K562 (cell line): ENCODE results near the gene CAPN5. TPM values are rescaled to one million over a fixed set of nuclear protein-coding genes. Genes with fewer than 3 reads are reported as not detected.

ENCODE experiments used
- CUX1 ChIP-seq: fragments of 200-800 bp; sonication (Bioruptor generic); IDR thresholded peaks from 2 replicates; pipeline ENCODE4 v1.6.1; 2016; ENCODE audit warnings: missing genetic modification characterization, missing compliant biosample characterization
- DMBX1 ChIP-seq: fragments of 250-450 bp; sonication (Bioruptor Pico); IDR thresholded peaks from 2 replicates; pipeline ENCODE4 v1.8.0; 2022; ENCODE audit warnings: inconsistent platforms, mild to moderate bottlenecking, moderate library complexity, borderline replicate concordance
- JUN ChIP-seq, 2 experiments: sonication (generic) in 1 of 2; formaldehyde crosslinking in 1 of 2; IDR thresholded peaks; 2 replicates each; pipeline versions ENCODE4 v1.6.1 to v1.8.0; 2012 to 2022; ENCODE audit warnings: borderline replicate concordance in 2 of 2, mild to moderate bottlenecking in 2 of 2, improper control_type of control experiment in 1 of 2, low read depth in 1 of 2, low read length in 1 of 2, missing genetic modification reagents in 1 of 2
- MEF2A ChIP-seq: IDR thresholded peaks from 2 replicates; pipeline ENCODE4 v1.6.1; 2011; ENCODE audit warnings: low read depth, mild to moderate bottlenecking, low read length, moderate library complexity; ENCODE audit not compliant: control insufficient read depth
- MLX ChIP-seq, 2 experiments: fragments of 450-650 bp in 1 of 2; sonication (generic) in 1 of 2; formaldehyde crosslinking; conservative IDR thresholded peaks; 2 replicates each; pipeline versions ENCODE4 v1.4.0 to v1.8.1; 2020 to 2022; ENCODE audit warnings: mild to moderate bottlenecking in 1 of 2, missing genetic modification reagents in 1 of 2
- NCOR1 ChIP-seq: fragments of 450-650 bp; IDR thresholded peaks from 2 replicates; pipeline ENCODE4 v1.6.1; 2016; ENCODE audit warnings: mild to moderate bottlenecking, moderate library complexity
- NFIC ChIP-seq: fragments of 450-650 bp; IDR thresholded peaks from 2 replicates; pipeline ENCODE4 v1.6.1; 2017; ENCODE audit warnings: mild to moderate bottlenecking, inconsistent platforms
- NR0B1 ChIP-seq: fragments of 450-650 bp; IDR thresholded peaks from one replicate; pipeline ENCODE4 v1.6.1; 2018; ENCODE audit warnings: mild to moderate bottlenecking, moderate library complexity; ENCODE audit not compliant: partially characterized antibody
- PHF8 ChIP-seq: fragments of 200-600 bp; sonication (generic); IDR thresholded peaks from 2 replicates; pipeline ENCODE4 v1.6.1; 2012; ENCODE audit warnings: mixed run types, mild to moderate bottlenecking, inconsistent platforms, low read length, moderate library complexity, borderline replicate concordance
- PTTG1 ChIP-seq: fragments of 450-650 bp; IDR thresholded peaks from 2 replicates; pipeline ENCODE4 v1.6.1; 2016; ENCODE audit warnings: low read depth, mild to moderate bottlenecking, missing genetic modification characterization, missing compliant biosample characterization
- SMARCC2 ChIP-seq: fragments of 450-650 bp; IDR thresholded peaks from 2 replicates; pipeline ENCODE4 v1.6.1; 2017; ENCODE audit warnings: antibody characterized with exemption, moderate library complexity, mild to moderate bottlenecking, low read depth
- VEZF1 ChIP-seq: fragments of 200-800 bp; sonication (Bioruptor generic); IDR thresholded peaks from 2 replicates; pipeline ENCODE4 v1.6.1; 2017; ENCODE audit warnings: missing genetic modification characterization, missing compliant biosample characterization
- WHSC1 ChIP-seq: IDR thresholded peaks from one replicate; pipeline ENCODE4 v1.6.1; 2012; ENCODE audit warnings: low read length, control low read depth, inconsistent platforms
- ZNF12 ChIP-seq: sonication (generic); formaldehyde crosslinking; IDR thresholded peaks from 2 replicates; pipeline ENCODE4 v1.4.0; 2020; ENCODE audit warnings: mild to moderate bottlenecking, missing genetic modification reagents
- ZNF184 ChIP-seq: sonication (generic); formaldehyde crosslinking; IDR thresholded peaks from 2 replicates; pipeline ENCODE4 v1.5.0; 2020; ENCODE audit warnings: missing genetic modification reagents
- ZNF217 ChIP-seq: sonication (generic); formaldehyde crosslinking; IDR thresholded peaks from 2 replicates; pipeline ENCODE4 v1.8.0; 2022; ENCODE audit warnings: mild to moderate bottlenecking, missing genetic modification reagents
- ZNF507 ChIP-seq: conservative IDR thresholded peaks from 2 replicates; pipeline ENCODE4 v1.6.1; 2017; ENCODE audit warnings: missing genetic modification characterization, missing compliant biosample characterization
- polyA plus RNA-seq, 8 experiments: library from polyadenylated mRNA; depleted of rRNA in 4 of 8; stranded (reverse) in 5 of 8; unstranded in 3 of 8; fragments of >200 nt; fragmentation: Nextera tagmentation in 2 of 8; fragmentation: Illumina TruSeq in 1 of 8; extraction: Ambion mirVana in 2 of 8; extraction: Trizol in 1 of 8; gene quantifications; 2 replicates each; pipeline versions ENCODE4 v1.2.1 to v1.2.3, GENCODE V29; 2011 to 2014; ENCODE audit warnings: inconsistent platforms in 1 of 8, missing spikeins in 1 of 8
- total RNA-seq, 7 experiments: library from RNA; depleted of rRNA in 6 of 7; stranded (reverse); fragments of >200 nt in 6 of 7; fragmentation: Illumina TruSeq in 2 of 7; extraction: Trizol in 2 of 7; gene quantifications; 2 replicates each; pipeline versions ENCODE4 v1.2.1 to v1.2.3, GENCODE V29; 2011 to 2021; ENCODE audit warnings: low replicate concordance in 1 of 7

The CAPN5 gene
- total and polyA plus RNA-seq, 9 of the 15 experiments (the other 6 are each of a cell fraction or from before 2014, with no cell fraction given): 0.04 to 0.44 (median 0.14) TPM; not detected in 2

- peak; percentile 62; the same call in 1 of the 2 replicates for TF ChIP-seq SMARCC2
- TF ChIP-seq DMBX1 (CRISPR knock-in tag): no peak
- TF ChIP-seq WHSC1: no peak
- TF ChIP-seq PHF8: no peak
- no peak for TF ChIP-seq MEF2A
- TF ChIP-seq CUX1 (CRISPR knock-in tag): no peak
- no peak for TF ChIP-seq VEZF1 (CRISPR knock-in tag)
- TF ChIP-seq MLX (CRISPR knock-in tag; conservative IDR thresholded peaks at IDR 0.05): no peak
- TF ChIP-seq ZNF507: no peak
- TF ChIP-seq NFIC: no peak
- no peak for TF ChIP-seq ZNF217
- no peak for TF ChIP-seq NR0B1
- no peak for TF ChIP-seq NCOR1
- TF ChIP-seq ZNF12: no peak
- TF ChIP-seq JUN (IDR thresholded peaks at IDR 0.05; ENCODE audit: borderline replicate concordance, low read depth, low read length): peak; percentile 85
- TF ChIP-seq JUN (CRISPR knock-in tag; IDR thresholded peaks at IDR 0.05; ENCODE audit: borderline replicate concordance): no peak
- no peak for TF ChIP-seq ZNF184
- TF ChIP-seq PTTG1 (tag): no peak
Measured at GRCh38 chr11:77038029-77038824, 28.5 kb upstream of the CAPN5 start (continued).
